HG02943 (cell line): ENCODE results near the gene TLR9.
"Not testable (repeated sequence)": the region's sequence is repeated elsewhere in the genome, so short reads cannot be mapped to it uniquely, and the experiment has no call there.

Experiments
- ATAC-seq: cut with Tn5 transposase; IDR thresholded peaks from one replicate; pipeline ENCODE4 v1.9.1; 2021; ENCODE audit warnings: mild to moderate bottlenecking, low read depth, moderate library complexity; ENCODE audit not compliant: unreplicated experiment

The TLR9 gene, protein sequence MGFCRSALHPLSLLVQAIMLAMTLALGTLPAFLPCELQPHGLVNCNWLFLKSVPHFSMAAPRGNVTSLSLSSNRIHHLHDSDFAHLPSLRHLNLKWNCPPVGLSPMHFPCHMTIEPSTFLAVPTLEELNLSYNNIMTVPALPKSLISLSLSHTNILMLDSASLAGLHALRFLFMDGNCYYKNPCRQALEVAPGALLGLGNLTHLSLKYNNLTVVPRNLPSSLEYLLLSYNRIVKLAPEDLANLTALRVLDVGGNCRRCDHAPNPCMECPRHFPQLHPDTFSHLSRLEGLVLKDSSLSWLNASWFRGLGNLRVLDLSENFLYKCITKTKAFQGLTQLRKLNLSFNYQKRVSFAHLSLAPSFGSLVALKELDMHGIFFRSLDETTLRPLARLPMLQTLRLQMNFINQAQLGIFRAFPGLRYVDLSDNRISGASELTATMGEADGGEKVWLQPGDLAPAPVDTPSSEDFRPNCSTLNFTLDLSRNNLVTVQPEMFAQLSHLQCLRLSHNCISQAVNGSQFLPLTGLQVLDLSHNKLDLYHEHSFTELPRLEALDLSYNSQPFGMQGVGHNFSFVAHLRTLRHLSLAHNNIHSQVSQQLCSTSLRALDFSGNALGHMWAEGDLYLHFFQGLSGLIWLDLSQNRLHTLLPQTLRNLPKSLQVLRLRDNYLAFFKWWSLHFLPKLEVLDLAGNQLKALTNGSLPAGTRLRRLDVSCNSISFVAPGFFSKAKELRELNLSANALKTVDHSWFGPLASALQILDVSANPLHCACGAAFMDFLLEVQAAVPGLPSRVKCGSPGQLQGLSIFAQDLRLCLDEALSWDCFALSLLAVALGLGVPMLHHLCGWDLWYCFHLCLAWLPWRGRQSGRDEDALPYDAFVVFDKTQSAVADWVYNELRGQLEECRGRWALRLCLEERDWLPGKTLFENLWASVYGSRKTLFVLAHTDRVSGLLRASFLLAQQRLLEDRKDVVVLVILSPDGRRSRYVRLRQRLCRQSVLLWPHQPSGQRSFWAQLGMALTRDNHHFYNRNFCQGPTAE

DNA sequence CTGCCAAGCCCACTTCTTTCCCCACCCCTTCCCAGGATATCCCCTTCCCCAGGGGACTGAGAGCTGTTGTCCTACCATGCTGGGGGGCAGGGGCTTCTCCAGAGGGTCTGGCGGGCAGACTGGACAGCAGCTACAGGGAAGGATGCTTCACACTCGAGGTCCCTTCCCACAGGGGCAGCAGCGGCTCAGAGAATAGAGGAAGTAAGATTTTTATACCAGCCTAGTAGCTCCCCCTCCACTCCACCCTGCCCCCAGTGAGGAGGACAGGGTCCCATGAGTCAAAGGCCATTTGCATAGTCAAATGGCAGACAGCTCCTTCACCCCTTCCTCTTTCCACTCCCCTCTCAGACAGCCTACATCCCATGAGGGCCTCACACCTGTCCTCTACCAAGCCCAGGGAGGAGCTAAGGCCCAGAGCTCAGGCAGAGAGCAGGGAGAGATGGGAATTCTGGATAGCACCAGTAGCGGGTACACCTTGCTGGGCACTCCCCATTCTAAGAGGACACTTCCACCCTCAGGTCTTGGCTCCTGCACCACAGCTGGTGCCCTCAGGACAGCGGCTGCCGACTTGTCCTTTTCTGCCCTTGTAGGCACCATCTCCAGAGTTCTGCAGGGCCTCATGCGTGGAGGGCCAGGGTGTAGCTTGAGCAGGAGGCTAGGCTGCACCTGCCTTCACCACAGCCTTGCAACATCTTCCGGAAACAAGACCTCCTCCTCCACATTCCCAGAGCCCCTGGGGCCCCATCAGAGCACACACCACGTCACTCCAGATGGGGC, at the start of gene TLR9:
TLR9 (minus strand) TSS at position 194 of the 777 bp plus-strand sequence; CDS start at position 78, 116 bp downstream.
- peak; percentile 81 for ATAC-seq

DNA sequence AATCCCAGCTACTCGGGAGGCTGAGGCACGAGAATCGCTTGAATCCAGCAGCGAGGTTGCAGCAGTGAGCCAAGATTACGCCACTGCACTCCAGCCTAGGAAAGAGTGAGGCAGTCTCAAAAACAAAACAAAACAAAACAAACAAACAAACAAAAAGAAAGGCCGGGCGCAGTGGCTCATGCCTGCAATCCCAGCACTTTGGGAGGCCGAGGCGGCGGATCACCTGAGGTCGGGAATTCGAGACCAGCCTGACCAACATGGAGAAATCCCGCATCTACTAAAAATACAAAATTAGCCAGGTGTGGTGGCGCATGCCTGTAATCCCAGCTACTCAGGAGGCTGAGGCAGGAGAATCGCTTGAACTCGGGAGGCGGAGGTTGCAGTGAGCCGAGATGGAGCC, 49.3 kb upstream of the TLR9 start:
- ATAC-seq, result not testable (repeated sequence)

DNA sequence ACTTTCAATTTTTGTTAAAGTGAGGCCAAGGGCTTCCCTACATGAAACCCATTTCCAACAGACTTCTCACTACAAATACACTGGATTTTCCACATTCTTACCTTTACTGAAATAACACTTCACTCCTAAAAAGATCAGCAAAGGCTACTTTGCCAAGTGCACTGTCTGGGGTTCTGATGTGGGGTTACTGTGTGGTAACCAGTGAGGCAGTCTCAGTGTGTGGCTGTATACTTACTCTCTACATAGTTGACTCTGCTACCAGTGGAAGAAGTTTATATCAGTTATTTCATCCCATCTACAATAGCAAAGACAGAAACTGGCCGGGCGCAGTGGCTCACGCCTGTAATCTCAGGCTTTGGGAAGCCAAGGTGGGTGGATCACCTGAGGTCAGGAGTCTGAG, 47.4 kb upstream of the TLR9 start:
- ATAC-seq, result no peak

DNA sequence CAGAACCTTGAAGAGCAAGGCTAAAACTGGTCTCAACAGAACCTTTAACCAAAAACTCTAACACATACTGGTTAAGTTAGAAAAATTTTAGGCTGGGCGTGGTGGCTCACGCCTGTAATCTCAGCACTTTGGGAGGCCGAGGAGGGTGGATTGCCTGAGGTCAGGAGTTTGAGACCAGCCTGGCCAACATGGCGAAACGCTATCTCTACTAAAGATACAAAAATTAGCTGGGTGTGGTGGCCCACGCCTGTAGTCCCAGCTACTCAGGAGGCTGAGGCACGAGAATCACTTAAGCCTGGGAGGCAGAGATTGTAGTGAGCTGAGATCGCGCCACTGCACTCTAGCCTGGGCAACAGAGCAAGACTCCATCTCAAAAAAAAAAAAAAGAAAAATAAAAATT, 46.7 kb upstream of the TLR9 start:
- not testable (repeated sequence) for ATAC-seq

DNA sequence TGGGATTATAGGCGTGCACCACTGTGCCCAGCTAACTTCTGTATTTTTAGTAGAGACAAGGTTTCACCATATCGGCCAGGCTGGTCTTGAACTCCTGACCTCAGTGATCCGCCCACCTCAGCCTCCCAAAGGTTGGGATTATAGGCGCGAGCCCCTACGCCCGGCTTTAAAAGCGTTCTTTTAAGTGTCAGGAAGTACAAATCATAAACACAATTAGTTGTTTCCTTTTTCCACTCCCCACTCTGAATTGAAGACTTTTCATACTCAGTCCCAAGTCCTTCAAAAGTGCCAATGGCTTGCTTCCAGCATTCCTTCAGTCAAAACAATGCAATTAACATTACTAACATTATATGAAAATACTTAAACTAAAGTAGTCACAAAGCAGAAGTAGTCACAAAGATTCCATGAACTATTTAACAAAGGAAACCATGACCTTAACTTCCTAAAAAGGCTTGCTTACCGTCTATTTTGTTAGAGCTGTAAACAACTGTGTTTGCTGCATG, 44.9 kb upstream of the TLR9 start:
- no peak for ATAC-seq

DNA sequence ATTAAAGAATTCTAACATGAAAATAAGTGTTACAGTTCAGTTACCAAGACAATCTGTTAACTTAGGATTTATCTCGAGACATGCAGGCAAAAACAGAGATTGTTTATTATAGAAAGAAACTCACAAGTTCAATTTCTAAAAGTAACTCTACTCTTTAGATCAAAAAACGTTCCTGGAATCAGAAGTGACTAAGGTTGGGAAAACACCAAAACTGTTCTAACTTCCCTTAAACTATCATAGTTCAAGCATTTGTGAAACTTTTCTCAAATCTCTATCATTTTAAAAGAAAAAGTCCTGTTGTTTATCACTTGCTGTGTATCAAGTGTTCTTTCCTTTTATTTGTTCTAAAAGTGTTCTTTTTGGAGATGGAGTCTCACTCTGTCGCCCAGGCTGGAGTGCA, 44.3 kb upstream of the TLR9 start:
- ATAC-seq, result no peak

DNA sequence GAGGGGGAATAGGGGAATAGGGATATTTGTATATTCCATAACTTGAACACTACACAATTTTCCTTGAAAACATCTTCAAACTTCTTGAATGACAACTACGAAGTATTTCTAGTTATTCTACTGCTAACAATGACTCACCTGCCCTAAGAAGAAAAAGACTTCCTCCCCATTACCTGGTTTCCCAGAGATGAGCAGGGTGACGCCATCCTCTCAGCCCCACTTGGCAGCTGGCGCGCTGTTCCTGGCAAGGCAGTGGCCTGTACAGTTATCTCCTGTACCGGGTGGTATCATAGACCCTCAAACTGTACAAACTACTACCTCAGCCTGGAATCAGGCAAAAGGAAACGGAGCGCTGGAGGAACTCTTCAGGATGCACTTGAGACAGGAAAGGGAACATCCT, 42.6 kb upstream of the TLR9 start:
- ATAC-seq, result no peak

DNA sequence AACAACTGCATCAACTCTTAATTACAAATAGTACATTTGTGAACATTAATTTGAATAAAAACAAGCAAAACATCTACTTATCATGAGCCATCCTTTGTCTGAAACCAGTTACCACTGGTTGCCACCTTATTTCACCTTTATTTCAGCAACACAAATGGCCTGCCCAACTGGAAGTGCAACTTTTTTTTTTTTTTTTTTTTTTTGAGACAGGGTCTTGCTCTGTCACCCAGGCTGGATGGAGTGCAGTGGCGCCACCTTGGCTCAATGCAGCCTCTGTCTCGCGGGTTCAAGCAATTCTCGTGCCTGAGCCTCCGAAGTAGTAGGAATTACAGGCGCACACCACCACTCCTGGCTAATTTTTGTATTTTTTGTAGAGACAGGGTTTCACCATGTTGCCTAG, 39.9 kb upstream of the TLR9 start:
- no peak for ATAC-seq

DNA sequence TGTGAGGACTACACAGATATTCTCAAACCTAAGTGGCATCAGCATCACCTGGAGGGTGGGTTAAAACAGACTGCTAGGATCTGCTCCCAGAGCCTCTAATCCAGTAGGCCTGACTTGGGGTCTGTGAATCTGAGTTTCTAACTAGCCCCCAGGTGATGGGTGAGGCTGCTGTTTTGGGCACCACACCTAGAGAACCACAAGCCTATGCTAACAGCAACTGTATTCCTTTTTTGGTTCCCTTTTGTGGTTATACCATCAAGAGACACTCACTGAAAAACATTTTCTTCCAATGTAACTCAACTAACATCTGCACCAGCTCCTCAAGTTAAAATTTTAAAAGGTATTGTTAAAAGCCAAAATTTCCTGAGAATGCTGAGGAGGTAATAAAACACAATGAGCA, 37.0 kb upstream of the TLR9 start:
- ATAC-seq, result no peak

DNA sequence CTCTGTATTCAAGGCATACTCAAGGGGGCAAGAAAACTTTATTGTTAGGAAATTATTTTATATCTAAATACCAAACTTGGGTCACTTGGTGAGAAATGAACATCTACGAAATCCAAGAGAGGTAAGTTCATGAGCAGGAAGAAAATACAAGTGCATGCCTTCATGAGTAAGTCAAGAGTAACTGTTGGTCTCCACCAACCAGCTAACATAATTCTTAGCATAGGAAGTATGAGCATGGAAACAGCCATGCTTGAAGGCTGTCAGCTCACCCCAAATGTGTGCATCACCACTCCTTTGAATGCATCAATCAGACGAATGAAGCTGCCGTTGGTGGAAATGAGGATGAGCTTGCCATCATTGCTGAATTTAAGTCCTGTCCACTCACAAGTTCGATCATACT, 34.0 kb upstream of the TLR9 start:
- ATAC-seq, result no peak

DNA sequence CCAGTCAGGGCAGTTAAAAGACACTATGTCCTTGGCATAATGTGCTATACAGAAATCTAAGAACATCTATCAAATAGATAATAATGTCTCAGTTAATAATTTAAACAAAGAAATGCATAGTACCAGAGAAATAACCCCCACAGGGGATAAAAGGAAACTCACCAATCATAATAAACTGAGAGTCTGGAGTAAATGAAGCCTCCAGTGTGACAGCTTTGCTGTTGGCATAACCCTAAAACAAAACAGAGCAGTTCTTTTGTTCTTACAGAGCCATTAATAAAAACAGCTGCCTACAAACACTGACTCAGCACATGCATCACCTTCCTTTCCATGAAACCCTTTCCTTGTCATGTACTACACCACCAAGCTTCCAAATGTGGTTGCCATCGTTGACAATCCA, 33.6 kb upstream of the TLR9 start:
- ATAC-seq, result no peak

DNA sequence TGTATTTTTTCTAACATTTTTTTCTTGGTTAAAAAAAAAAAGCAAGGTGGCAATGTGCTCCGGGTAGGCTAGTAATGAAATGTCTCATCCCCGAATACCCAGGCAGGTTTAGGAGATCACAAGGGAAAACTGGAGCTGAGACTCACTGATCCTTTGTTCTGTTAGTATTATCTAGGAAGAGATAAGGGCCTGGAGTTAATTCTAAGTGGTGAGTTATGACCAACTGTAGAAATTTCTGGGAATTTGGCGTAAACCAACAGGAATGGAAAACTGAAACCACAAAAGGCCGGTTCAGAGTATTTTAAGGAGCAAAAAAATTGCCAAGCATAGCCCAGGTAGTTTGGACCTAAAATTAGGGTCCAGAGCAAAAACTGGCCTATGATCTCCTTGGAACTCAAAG, 32.5 kb upstream of the TLR9 start:
- no peak for ATAC-seq

DNA sequence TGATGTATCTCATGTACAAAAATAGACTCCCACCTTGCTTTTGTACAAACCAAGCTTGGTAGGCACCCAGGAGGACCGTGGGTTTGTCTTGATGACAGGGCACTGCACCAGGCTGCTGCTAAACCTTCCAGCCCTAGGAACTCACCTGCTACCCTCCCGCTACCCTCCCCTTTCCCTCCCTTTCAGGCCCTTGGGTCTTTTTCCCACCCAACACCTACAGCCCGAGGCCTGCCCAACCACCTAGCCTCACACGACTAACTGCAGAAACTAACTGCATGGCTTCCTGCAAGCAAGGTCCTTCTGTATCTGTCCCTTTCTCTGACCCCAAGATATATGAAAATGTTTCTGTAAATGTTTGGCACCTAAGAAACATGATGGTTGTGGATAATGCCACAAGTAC, 31.2 kb upstream of the TLR9 start:
- no peak for ATAC-seq

DNA sequence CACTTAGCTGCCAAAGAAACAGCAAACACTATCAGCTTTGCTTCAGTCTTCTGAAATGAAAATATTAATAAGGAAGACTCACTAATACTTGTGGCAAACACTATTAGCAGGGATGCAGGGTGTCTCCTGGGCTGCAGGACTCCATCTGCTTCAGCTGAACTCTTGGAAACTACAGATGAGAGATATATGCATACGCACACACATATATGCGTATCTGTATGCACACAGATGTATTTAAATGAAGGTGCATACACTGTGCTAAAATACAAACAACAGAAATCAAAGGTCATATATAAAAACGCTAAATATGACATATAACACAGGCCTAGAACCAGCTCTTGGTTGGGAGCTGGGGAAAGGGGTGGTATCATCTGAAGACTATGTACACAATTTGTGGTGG, 30.7 kb upstream of the TLR9 start:
- no peak for ATAC-seq

DNA sequence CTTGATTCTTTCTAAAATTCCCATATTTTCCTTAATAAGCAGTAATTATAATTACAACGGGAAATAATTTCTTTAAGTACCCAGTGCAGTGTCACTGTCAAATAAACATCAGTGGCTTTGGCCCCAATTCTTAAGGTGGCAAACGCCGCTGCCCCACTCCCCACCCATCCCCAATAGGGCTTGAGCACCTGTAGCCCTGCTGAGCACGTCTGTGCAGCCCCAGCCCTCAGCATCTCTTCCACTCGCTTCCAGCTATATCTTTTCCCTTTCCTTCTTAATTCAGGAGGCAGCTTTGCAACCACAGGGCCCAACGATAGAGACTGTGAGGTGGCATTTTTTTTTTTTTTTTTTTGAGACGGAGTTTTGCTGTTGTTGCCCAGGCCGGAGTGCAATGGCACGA, 29.2 kb upstream of the TLR9 start:
- ATAC-seq, result no peak

DNA sequence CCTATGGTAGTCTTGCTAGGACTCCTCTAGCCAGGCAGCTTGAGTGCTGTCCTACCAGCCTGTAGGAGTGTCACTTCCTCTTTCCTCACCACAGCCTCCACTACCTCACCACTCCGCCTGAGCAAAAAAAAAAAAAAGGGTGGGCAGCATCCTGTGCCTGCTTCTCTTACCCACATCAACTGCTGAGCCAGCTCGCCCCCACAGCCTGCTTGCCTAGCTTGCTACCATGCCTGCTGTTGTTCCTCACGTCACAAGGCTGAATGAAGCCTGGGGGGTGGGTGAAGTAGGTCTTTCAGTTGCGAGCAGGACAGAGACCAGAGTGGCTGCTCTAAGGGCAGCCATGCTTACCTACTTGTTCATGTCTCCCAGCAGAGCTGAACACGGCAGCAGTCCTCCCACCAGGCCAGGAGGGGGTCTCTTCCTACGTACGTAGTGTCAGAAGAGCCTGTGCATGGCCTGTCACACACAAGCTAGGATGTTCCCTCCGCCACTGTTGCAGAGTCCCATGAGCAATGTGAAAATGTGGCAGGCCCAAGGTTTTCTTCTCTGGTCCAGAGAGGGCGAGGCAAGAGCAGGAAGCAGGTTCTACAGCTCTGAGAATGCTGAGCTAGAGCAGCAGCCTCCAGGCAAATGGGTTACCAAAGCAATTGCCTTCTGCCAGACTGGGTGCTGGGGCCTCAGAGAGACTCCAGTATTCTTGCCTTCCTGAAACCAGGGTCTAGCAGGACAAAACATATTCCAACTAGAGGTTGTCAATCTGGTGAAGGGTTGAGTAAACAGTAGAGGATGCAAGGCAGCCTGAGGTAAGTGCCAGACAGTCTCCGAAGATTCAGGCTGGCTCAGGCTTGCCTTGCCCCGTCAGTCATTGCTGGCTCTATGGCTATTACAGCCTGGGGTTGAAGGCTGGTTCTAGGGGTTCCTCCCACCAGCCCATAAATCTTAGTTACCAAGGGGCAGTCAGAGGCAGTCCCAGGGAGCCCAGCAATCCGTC, 28.2 kb upstream of the TLR9 start:
- peak; percentile 87 for ATAC-seq

DNA sequence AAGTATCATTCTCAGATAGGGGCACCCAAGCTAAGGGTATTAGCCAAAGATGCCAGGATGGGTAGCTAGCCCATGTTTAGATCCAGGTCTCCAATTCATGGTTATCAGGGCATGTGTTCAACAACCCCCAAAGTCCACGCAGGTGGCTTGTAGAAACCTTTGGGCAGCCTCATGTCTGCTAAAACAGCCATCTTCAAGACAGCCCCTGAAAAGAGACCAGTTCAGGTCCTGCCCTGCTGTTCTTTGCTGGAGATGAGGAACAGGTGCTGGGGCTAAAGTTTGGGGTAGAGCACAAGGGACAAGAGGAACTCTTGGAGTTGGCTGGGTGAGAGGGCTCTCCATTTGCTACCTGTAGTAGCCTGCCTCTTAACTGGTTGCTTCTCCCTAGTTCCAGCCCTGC, 24.7 kb upstream of the TLR9 start:
- no peak for ATAC-seq

DNA sequence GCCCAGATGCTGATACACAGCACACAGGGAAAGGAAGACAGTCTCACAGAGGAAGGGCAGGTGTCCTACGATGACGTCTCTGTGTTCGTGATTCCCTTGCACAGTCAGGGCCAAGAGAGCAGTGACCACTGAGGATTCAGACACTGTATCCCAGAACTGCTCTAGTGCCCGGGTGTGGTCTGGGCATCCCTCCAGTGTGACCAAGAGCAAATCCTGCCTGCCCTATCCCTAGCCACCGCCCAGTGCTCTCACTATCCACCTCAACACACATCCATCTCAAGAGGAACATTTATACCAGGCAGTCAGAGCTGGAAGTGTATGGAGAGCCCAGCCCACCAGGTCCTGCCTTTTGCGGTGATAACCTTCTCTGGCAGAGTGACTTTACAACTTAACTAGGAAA, 24.2 kb upstream of the TLR9 start:
- no peak for ATAC-seq

DNA sequence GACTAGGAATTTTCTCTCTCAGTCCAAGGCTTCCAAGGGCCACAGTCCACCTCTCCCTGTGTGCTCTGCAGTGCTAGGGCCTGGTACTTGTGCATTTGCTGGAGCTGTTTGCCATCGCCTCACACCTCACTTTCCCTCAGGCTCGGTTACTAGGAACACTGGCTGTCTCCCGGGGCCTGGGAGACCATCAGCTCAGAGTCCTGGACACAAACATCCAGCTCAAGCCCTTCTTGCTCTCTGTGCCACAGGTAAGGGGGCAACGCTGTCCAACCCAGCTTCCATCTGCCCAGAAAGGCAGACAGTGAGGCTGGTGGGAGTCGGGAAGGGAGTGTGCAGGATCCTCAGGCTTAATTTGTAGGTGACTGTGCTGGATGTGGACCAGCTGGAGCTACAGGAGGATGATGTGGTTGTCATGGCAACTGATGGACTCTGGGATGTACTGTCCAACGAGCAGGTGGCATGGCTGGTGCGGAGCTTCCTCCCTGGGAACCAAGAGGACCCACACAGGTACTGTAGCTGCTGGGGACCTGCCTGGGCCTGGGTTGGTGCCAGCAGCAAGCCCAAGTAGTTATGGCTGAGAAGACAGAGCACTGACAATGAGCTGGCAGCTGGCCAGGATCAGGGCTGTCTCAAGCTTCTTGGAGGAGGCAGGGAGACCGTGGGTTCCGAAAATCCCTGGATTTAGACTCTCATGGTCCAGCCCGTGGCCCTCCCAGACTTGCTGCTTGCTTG, 23.5 kb upstream of the TLR9 start:
- ATAC-seq, result no peak
